OCI-LY1 (cell line): ENCODE data around the gene PTPRJ.

Source experiments
- H2AFZ ChIP-seq: fragments of 200-600 bp; sonication (generic), shearing (Covaris generic); 2 replicates; pipeline ENCODE4 v1.6.0; 2014; ENCODE audit warnings: antibody characterized with exemption, mild to moderate bottlenecking, low read length
- H3F3A ChIP-seq: fragments of 200-600 bp; sonication (generic), shearing (Covaris generic); 2 replicates; pipeline ENCODE4 v1.6.0; 2014; ENCODE audit warnings: mild to moderate bottlenecking, antibody characterized with exemption, low read length, moderate library complexity; ENCODE audit not compliant: insufficient read depth
- H3K27ac ChIP-seq: fragments of 200-600 bp; sonication (generic); 2 replicates; pipeline ENCODE4 v1.5.1; 2014; ENCODE audit warnings: low read length, mixed run types, mild to moderate bottlenecking, low read depth; ENCODE audit not compliant: poor library complexity, severe bottlenecking
- H3K27me3 ChIP-seq: fragments of 200-600 bp; sonication (generic); 2 replicates; pipeline ENCODE4 v1.6.0; 2014; ENCODE audit warnings: antibody characterized with exemption, mild to moderate bottlenecking, low read length, moderate library complexity; ENCODE audit not compliant: insufficient read depth
- H3K36me3 ChIP-seq: fragments of 200-600 bp; sonication (generic); 2 replicates; pipeline ENCODE4 v1.6.1; 2014; ENCODE audit warnings: mild to moderate bottlenecking, antibody characterized with exemption, low read length, moderate library complexity, mixed read lengths; ENCODE audit not compliant: insufficient read depth
- H3K4me1 ChIP-seq: fragments of 200-600 bp; sonication (generic); 2 replicates; pipeline ENCODE4 v1.5.1; 2014; ENCODE audit warnings: mild to moderate bottlenecking, low read length, moderate library complexity; ENCODE audit not compliant: insufficient read depth, severe bottlenecking
- H3K4me2 ChIP-seq: fragments of 200-600 bp; sonication (generic), shearing (Covaris generic); 2 replicates; pipeline ENCODE4 v1.6.1; 2014; ENCODE audit warnings: low read length
- H3K4me3 ChIP-seq: fragments of 200-600 bp; sonication (generic); 2 replicates; pipeline ENCODE4 v1.5.1; 2014; ENCODE audit warnings: low read length, low read depth, mild to moderate bottlenecking, mixed read lengths; ENCODE audit not compliant: poor library complexity, severe bottlenecking
- H3K79me2 ChIP-seq: fragments of 200-600 bp; shearing (Covaris generic); 2 replicates; pipeline ENCODE4 v1.6.1; 2016; ENCODE audit warnings: mixed run types, low read length, mixed read lengths; ENCODE audit not compliant: insufficient read depth
- H3K9ac ChIP-seq: fragments of 200-600 bp; sonication (generic), shearing (Covaris generic); 2 replicates; pipeline ENCODE4 v1.6.1; 2014; ENCODE audit warnings: mild to moderate bottlenecking, low read length, mixed read lengths
- H3K9me2 ChIP-seq: fragments of 200-600 bp; sonication (generic), shearing (Covaris generic); 2 replicates; pipeline ENCODE4 v1.6.1; 2014; ENCODE audit warnings: low read depth, mild to moderate bottlenecking, low read length, mixed read lengths
- H3K9me3 ChIP-seq: fragments of 200-600 bp; shearing (Covaris generic); 2 replicates; pipeline ENCODE4 v1.6.1; 2014; ENCODE audit warnings: low read length, mixed read lengths
- H4K20me1 ChIP-seq: fragments of 200-600 bp; sonication (generic), shearing (Covaris generic); 2 replicates; pipeline ENCODE4 v1.6.0; 2016; ENCODE audit warnings: mild to moderate bottlenecking, low read length; ENCODE audit not compliant: insufficient read depth
- CTCF ChIP-seq: fragments of 200-600 bp; sonication (generic), shearing (Covaris generic); IDR thresholded peaks from 2 replicates; pipeline ENCODE4 v1.5.1; 2017; ENCODE audit warnings: mild to moderate bottlenecking, antibody characterized with exemption, low read length, moderate library complexity, mixed read lengths
- EZH2 ChIP-seq: fragments of 200-600 bp; sonication (generic), shearing (Covaris generic); IDR thresholded peaks from 2 replicates; pipeline ENCODE4 v1.8.0; 2017; ENCODE audit warnings: borderline replicate concordance, mixed run types, mild to moderate bottlenecking, antibody characterized with exemption, low read length, moderate library complexity, mixed read lengths

PTPRJ gene

DNA sequence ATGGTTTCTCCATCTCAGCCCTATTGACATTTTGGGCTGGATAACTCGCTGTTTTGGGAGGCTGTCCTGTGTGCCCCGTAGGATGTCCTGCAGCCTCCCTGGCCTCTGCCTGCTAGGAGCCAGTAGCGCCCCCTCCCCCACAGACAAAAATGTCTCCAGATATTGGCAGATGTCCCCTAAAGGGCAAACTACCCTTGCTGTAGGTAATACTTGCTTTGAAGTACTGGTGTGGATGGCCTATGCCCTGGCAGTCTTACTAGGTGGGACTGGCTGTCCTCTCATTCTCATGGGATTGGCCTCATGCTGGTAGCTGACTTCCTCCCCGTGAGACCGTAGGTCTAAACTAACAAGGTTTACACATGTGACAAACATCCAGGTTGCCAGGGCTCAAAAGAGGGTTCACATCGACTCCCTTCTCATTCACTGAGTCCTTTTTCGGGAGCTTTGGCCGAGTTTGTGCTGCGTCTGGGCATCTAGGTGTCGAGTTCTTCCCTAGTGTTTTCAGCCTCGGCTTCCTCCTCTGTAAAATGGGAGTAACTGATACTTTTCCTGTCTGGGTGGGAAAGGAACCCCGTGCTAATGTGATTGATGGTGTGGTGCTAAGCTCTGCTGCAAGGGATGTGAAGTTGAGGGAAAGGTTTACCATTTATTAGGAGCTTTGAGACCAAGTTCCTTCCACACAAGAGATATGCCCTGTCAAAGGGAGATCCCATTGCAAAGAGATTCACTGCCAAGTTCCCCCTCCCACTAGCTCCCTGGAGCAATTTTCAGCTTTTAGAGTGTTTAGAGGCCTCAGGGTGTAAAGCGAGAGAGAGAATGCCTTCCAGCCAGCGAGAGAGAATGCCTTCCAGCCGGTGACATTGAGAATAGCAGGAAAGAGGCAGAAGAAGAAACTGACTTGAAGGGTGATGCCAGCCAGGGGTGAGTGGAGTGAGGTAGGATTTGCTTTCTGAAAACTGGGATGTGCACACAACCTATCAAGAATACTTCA lies 17.0 kb downstream of the PTPRJ start:
- H3K36me3 ChIP-seq = peaks cover 22% of the 10 kb centered on the region
- TF ChIP-seq CTCF = no peak
- TF ChIP-seq EZH2 = no peak
- no peak overlapping the region for H2AFZ ChIP-seq
- H3K27me3 ChIP-seq = no peaks in the 10 kb centered on the region
- peak overlapping the region; percentile 34; the same call in 1 of the 2 replicates for H3K4me2 ChIP-seq
- H3K9me2 ChIP-seq = no peaks in the 10 kb centered on the region
- no peaks in the 10 kb centered on the region for H4K20me1 ChIP-seq
- no peak overlapping the region for H3K4me3 ChIP-seq
- peaks cover 96% of the 10 kb centered on the region for H3K4me1 ChIP-seq
- H3K9me3 ChIP-seq = no peaks in the 10 kb centered on the region
- H3F3A ChIP-seq = peaks cover 10% of the 10 kb centered on the region
- peaks cover 80% of the 10 kb centered on the region for H3K79me2 ChIP-seq
- H3K27ac ChIP-seq = peak overlapping the region; percentile 98
- peak overlapping the region; percentile 27; the same call in 1 of the 2 replicates for H3K9ac ChIP-seq

GRCh38 chr11:47998345-47998732 lies 18.0 kb downstream of the PTPRJ start:
- peaks cover 10% of the 10 kb centered on the region for H3F3A ChIP-seq
- H2AFZ ChIP-seq = no peak overlapping the region
- no peak overlapping the region for H3K4me3 ChIP-seq
- no peaks in the 10 kb centered on the region for H3K9me3 ChIP-seq
- peak overlapping the region; percentile 58; the same call in 1 of the 2 replicates for H3K4me2 ChIP-seq
- H3K4me1 ChIP-seq = peaks cover 96% of the 10 kb centered on the region
- peaks cover 80% of the 10 kb centered on the region for H3K79me2 ChIP-seq
- H3K36me3 ChIP-seq = peaks cover 15% of the 10 kb centered on the region
- H4K20me1 ChIP-seq = no peaks in the 10 kb centered on the region
- H3K9me2 ChIP-seq = no peaks in the 10 kb centered on the region
- H3K27ac ChIP-seq = peak overlapping the region; percentile 98
- no peaks in the 10 kb centered on the region for H3K27me3 ChIP-seq
- peak overlapping the region; percentile 59; the same call in 1 of the 2 replicates for H3K9ac ChIP-seq
- TF ChIP-seq CTCF (no peak), EZH2 (no peak)

DNA sequence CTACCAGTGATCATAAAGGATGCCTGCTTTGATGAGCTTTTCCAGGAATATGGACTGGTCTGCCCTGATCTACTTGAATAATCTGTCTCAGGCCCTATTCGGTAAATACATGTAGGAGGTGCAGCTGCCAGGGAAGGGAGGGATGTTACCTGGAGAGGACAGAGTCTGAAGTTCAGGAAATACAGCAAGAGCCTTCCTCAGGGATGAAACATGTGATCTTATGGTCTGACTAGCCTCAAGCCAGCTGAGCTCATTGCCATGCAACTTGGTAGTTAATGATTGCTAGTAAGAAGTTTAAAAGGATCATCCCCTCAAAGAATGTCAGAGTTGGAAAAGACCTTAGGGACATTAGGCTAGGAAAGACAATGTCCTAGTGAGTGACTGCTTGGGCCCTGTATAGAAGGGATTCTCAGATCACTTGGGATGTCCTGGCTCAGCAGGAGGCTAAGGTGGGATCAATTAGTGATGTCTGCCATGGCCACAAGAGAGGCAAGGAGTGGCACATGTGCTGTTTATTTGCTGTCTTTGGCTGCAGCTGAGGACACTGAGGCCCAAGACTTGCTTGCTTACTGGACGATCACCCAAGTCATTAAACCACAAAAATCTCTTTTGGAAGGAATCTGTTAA lies 18.5 kb downstream of the PTPRJ start:
- H3K4me3 ChIP-seq = no peak overlapping the region
- TF ChIP-seq CTCF = no peak
- no peak for TF ChIP-seq EZH2
- H3K9me2 ChIP-seq = no peaks in the 10 kb centered on the region
- no peaks in the 10 kb centered on the region for H4K20me1 ChIP-seq
- no peaks in the 10 kb centered on the region for H3K9me3 ChIP-seq
- H3F3A ChIP-seq = peaks cover 10% of the 10 kb centered on the region
- H2AFZ ChIP-seq = no peak overlapping the region
- H3K27me3 ChIP-seq = no peaks in the 10 kb centered on the region
- H3K9ac ChIP-seq = peak overlapping the region; percentile 59; the same call in 1 of the 2 replicates
- peak overlapping the region; percentile 58 for H3K4me2 ChIP-seq
- H3K36me3 ChIP-seq = peaks cover 15% of the 10 kb centered on the region
- H3K4me1 ChIP-seq = peaks cover 96% of the 10 kb centered on the region
- peaks cover 80% of the 10 kb centered on the region for H3K79me2 ChIP-seq
- H3K27ac ChIP-seq = peak overlapping the region; percentile 98
